Measurements from ENCODE around the gene BDKRB1. TPM values are rescaled to one million over a fixed set of nuclear protein-coding genes. Genes with fewer than 3 reads are reported as not detected.

The BDKRB1 gene
- total RNA-seq, 3 donors from 2014 or later (not counting 1 experiment from before 2014, with no cell fraction given): not detected

DNA sequence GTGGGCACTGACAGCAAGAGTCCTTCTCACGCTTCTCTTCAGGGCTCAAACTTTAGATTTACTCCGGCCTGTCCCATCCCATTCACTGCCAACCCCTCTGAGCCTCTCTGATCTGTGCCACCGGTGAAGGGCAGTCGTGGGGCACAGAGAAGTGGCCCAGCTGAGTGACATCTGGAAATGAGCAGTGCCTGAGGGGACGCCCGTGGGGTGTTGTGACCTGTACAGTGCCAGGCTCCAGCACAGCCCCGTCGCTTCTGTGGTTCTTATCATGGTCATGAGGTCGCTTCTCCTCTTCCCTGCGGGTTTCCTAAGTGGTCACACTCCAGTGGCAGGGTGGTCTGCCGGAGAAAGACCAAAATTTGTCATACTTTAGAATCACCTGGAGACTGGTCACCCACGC is 47.3 kb upstream of the BDKRB1 start:
- Mint-ChIP-seq H3K27ac (no peak overlapping the region), H3K27me3 (ENCODE audit: low read depth in 2 of 2) (peaks cover 16 to 19% of the 10 kb centered on the region in 2 donors), H3K9me3 (no peaks in the 10 kb centered on the region), H3K4me1 (no peaks in the 10 kb centered on the region), H3K4me3 (no peak overlapping the region), H3K36me3 (no peaks in the 10 kb centered on the region)
- TF ChIP-seq, protein P1, sequence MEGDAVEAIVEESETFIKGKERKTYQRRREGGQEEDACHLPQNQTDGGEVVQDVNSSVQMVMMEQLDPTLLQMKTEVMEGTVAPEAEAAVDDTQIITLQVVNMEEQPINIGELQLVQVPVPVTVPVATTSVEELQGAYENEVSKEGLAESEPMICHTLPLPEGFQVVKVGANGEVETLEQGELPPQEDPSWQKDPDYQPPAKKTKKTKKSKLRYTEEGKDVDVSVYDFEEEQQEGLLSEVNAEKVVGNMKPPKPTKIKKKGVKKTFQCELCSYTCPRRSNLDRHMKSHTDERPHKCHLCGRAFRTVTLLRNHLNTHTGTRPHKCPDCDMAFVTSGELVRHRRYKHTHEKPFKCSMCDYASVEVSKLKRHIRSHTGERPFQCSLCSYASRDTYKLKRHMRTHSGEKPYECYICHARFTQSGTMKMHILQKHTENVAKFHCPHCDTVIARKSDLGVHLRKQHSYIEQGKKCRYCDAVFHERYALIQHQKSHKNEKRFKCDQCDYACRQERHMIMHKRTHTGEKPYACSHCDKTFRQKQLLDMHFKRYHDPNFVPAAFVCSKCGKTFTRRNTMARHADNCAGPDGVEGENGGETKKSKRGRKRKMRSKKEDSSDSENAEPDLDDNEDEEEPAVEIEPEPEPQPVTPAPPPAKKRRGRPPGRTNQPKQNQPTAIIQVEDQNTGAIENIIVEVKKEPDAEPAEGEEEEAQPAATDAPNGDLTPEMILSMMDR (IDR thresholded peaks at IDR 0.05): no peak
- no peak for ATAC-seq
- no peaks in the 10 kb centered on the region for H3K4me1 ChIP-seq (ENCODE audit: control insufficient read depth, insufficient read depth, low read length)
- intact Hi-C loops (cut with micrococcal nuclease): no loop called here
- H3K4me3 ChIP-seq (ENCODE audit: low read length): no peak overlapping the region
- no peak for DNase-seq
- WGBS (ENCODE audit: insufficient coverage): 83% methylated on average over 12 of the region's 12 CpGs
- no peaks in the 10 kb centered on the region for H3K36me3 ChIP-seq (ENCODE audit: control insufficient read depth, insufficient read depth, low read length)
- peaks cover 6% of the 10 kb centered on the region for H3K27me3 ChIP-seq (ENCODE audit: control insufficient read depth, insufficient read depth, low read length)
- no peaks in the 10 kb centered on the region for H3K9me3 ChIP-seq (ENCODE audit: control insufficient read depth, insufficient read depth, low read length)
- no peak overlapping the region for H3K27ac ChIP-seq (ENCODE audit: low read length)

DNA sequence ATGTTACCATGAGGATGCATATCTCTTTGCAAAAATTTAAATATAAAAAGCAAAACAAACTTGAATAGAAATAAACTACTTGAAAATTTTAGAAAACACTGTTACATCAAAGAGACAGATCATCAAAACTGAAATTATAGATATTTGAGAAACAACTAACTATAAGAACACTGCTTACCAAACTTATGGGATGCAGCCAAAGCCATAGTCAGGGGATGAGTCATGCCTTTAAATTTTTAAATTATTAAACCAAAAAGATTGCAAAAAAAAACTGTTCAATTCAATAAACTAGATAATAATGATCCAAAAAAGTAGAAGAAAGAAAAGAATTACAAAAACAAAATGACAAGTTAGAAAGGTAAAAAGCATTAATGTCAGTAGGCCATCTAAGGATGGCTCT is 43.9 kb upstream of the BDKRB1 start:
- H3K27me3 ChIP-seq (ENCODE audit: control insufficient read depth, insufficient read depth, low read length): no peaks in the 10 kb centered on the region
- Mint-ChIP-seq H3K9me3 (no peaks in the 10 kb centered on the region), H3K36me3 (no peaks in the 10 kb centered on the region)

GRCh38 chr14:96212896-96213295 is 43.1 kb upstream of the BDKRB1 start:
- H3K4me1 ChIP-seq (ENCODE audit: control insufficient read depth, insufficient read depth, low read length): no peaks in the 10 kb centered on the region
- Mint-ChIP-seq H3K9me3 (no peaks in the 10 kb centered on the region), H3K4me3 (no peak overlapping the region), H3K27me3 (ENCODE audit: low read depth in 2 of 2) (peaks cover 0 to 10% of the 10 kb centered on the region in 2 donors), H3K4me1 (no peaks in the 10 kb centered on the region), H3K36me3 (no peaks in the 10 kb centered on the region), H3K27ac (no peak overlapping the region)
- DNase-seq: no peak
- intact Hi-C loops (cut with micrococcal nuclease): no loop called here
- ATAC-seq: no peak
- H3K4me3 ChIP-seq (ENCODE audit: low read length): no peak overlapping the region
- no peaks in the 10 kb centered on the region for H3K36me3 ChIP-seq (ENCODE audit: control insufficient read depth, insufficient read depth, low read length)
- no peaks in the 10 kb centered on the region for H3K9me3 ChIP-seq (ENCODE audit: control insufficient read depth, insufficient read depth, low read length)
- WGBS (ENCODE audit: insufficient coverage): 93% methylated on average over 4 of the region's 4 CpGs
- H3K27me3 ChIP-seq (ENCODE audit: control insufficient read depth, insufficient read depth, low read length): no peaks in the 10 kb centered on the region
- H3K27ac ChIP-seq (ENCODE audit: low read length): no peak overlapping the region
- TF ChIP-seq, protein P1 (IDR thresholded peaks at IDR 0.05): no peak

More for the DNA sequence above, 43.9 kb upstream of the BDKRB1 start:
- peaks cover 4 to 10% of the 10 kb centered on the region in 2 donors for H3K27me3 Mint-ChIP-seq (ENCODE audit: low read depth in 2 of 2)
- TF ChIP-seq, protein P1 (IDR thresholded peaks at IDR 0.05): no peak
- intact Hi-C loops (cut with micrococcal nuclease): no loop called here
- no peaks in the 10 kb centered on the region for H3K4me1 Mint-ChIP-seq
- Histone ChIP-seq H3K4me1 (ENCODE audit: control insufficient read depth, insufficient read depth, low read length) (no peaks in the 10 kb centered on the region), H3K4me3 (ENCODE audit: low read length) (no peak overlapping the region), H3K36me3 (ENCODE audit: control insufficient read depth, insufficient read depth, low read length) (no peaks in the 10 kb centered on the region), H3K27ac (ENCODE audit: low read length) (no peak overlapping the region), H3K9me3 (ENCODE audit: control insufficient read depth, insufficient read depth, low read length) (no peaks in the 10 kb centered on the region)
- H3K27ac Mint-ChIP-seq: no peak overlapping the region
- ATAC-seq: no peak
- no peak for DNase-seq
- no peak overlapping the region for H3K4me3 Mint-ChIP-seq

GRCh38 chr14:96213871-96214465 is 42.0 kb upstream of the BDKRB1 start:
- Histone ChIP-seq H3K36me3 (ENCODE audit: control insufficient read depth, insufficient read depth, low read length) (no peaks in the 10 kb centered on the region), H3K27me3 (ENCODE audit: control insufficient read depth, insufficient read depth, low read length) (no peaks in the 10 kb centered on the region), H3K4me3 (ENCODE audit: low read length) (no peak overlapping the region), H3K9me3 (ENCODE audit: control insufficient read depth, insufficient read depth, low read length) (no peaks in the 10 kb centered on the region), H3K4me1 (ENCODE audit: control insufficient read depth, insufficient read depth, low read length) (no peaks in the 10 kb centered on the region), H3K27ac (ENCODE audit: low read length) (no peak overlapping the region)
- no peaks in the 10 kb centered on the region for H3K4me1 Mint-ChIP-seq
- no peak overlapping the region for H3K27ac Mint-ChIP-seq
- WGBS (ENCODE audit: insufficient coverage): 88% methylated on average over 10 of the region's 10 CpGs
- H3K9me3 Mint-ChIP-seq: no peaks in the 10 kb centered on the region
- H3K27me3 Mint-ChIP-seq (ENCODE audit: low read depth in 2 of 2): peaks cover 0 to under 1% of the 10 kb centered on the region in 2 donors
- DNase-seq (no peak), ATAC-seq (no peak)
- H3K36me3 Mint-ChIP-seq: no peaks in the 10 kb centered on the region
- no peak overlapping the region for H3K4me3 Mint-ChIP-seq
- intact Hi-C loops (cut with micrococcal nuclease): no loop called here
- TF ChIP-seq, protein P1 (IDR thresholded peaks at IDR 0.05): no peak

Measured in natural killer cell (primary cell).